Liver (tissue), 9 donors: ENCODE data around the gene CD300LD. TPM values are rescaled to one million over a fixed set of nuclear protein-coding genes. Genes with fewer than 3 reads are reported as not detected.

ENCODE experiments used
- DNase-seq: peaks from one replicate; pipeline ENCODE4 v3.0.0-alpha.2; 2017; ENCODE audit warnings: low spot score
- H3K27ac ChIP-seq, 2 donors: one replicate each; pipeline ENCODE4 v1.7.0; 2013; ENCODE audit warnings: inconsistent platforms in 2 of 2, low read length in 2 of 2, control low read depth in 1 of 2, low read depth in 1 of 2, mild to moderate bottlenecking in 1 of 2
- H3K27me3 ChIP-seq, 4 donors: one replicate each; pipeline versions ENCODE4 v1.6.1 to v1.7.0; 2013; ENCODE audit warnings: low read length in 3 of 4, inconsistent platforms in 1 of 4, mild to moderate bottlenecking in 1 of 4, moderate library complexity in 1 of 4; ENCODE audit not compliant: control insufficient read depth in 4 of 4, insufficient read depth in 4 of 4
- H3K36me3 ChIP-seq, 4 donors: one replicate each; pipeline versions ENCODE4 v1.6.1 to v1.7.0; 2013; ENCODE audit warnings: low read length in 3 of 4, mild to moderate bottlenecking in 3 of 4, low read depth in 1 of 4, moderate library complexity in 1 of 4; ENCODE audit not compliant: control insufficient read depth in 4 of 4, insufficient read depth in 3 of 4
- H3K4me1 ChIP-seq, 4 donors: one replicate each; pipeline versions ENCODE4 v1.6.1 to v1.7.0; 2013; ENCODE audit warnings: low read length in 3 of 4, mild to moderate bottlenecking in 3 of 4, moderate library complexity in 1 of 4; ENCODE audit not compliant: control insufficient read depth in 4 of 4, insufficient read depth in 4 of 4
- H3K4me3 ChIP-seq, 3 donors: one replicate each; pipeline versions ENCODE4 v1.6.1 to v1.7.0; 2013; ENCODE audit warnings: low read length in 3 of 3, control low read depth in 1 of 3, low read depth in 1 of 3, mild to moderate bottlenecking in 1 of 3
- H3K9ac ChIP-seq, 2 donors: one replicate each; pipeline ENCODE4 v1.7.0; 2013; ENCODE audit warnings: low read length in 2 of 2, mild to moderate bottlenecking in 2 of 2, moderate library complexity in 2 of 2, control low read depth in 1 of 2, low read depth in 1 of 2
- H3K9me3 ChIP-seq, 4 donors: one replicate each; pipeline versions ENCODE4 v1.6.1 to v1.7.0; 2013; ENCODE audit warnings: low read length in 3 of 4; ENCODE audit not compliant: control insufficient read depth in 4 of 4
- ATF3 ChIP-seq: IDR thresholded peaks from 2 replicates; pipeline ENCODE4 v1.6.1; 2016; ENCODE audit warnings: antibody characterized with exemption
- CTCF ChIP-seq: fragments of 150-350 bp; IDR thresholded peaks from 2 replicates; pipeline ENCODE4 v1.5.1; 2017; ENCODE audit warnings: improper control_type of control experiment, low read depth, low read length; ENCODE audit not compliant: missing input control
- EGR1 ChIP-seq, 2 donors: IDR thresholded peaks; 2 replicates each; pipeline ENCODE4 v1.6.1; 2016 to 2018; ENCODE audit warnings: antibody characterized with exemption in 2 of 2, low read depth in 2 of 2
- FOXA1 ChIP-seq: IDR thresholded peaks from 2 replicates; pipeline ENCODE4 v1.6.1; 2016; ENCODE audit warnings: antibody characterized with exemption
- GABPA ChIP-seq, 2 donors: IDR thresholded peaks in 1 of 2; conservative IDR thresholded peaks in 1 of 2; 2 replicates each; pipeline ENCODE4 v1.6.1; 2016; ENCODE audit warnings: antibody characterized with exemption in 2 of 2, mild to moderate bottlenecking in 1 of 2, moderate library complexity in 1 of 2
- HNF4A ChIP-seq, 2 donors: conservative IDR thresholded peaks; 2 replicates each; pipeline ENCODE4 v1.6.1; 2016; ENCODE audit warnings: antibody characterized with exemption in 2 of 2, mild to moderate bottlenecking in 2 of 2
- JUND ChIP-seq, 2 donors: IDR thresholded peaks; 2 replicates each; pipeline ENCODE4 v1.6.1; 2016; ENCODE audit warnings: antibody characterized with exemption in 2 of 2
- MAX ChIP-seq: IDR thresholded peaks from 2 replicates; pipeline ENCODE4 v1.6.1; 2016; ENCODE audit warnings: antibody characterized with exemption
- NR2F2 ChIP-seq: IDR thresholded peaks from 2 replicates; pipeline ENCODE4 v1.6.1; 2016; ENCODE audit warnings: antibody characterized with exemption
- RAD21 ChIP-seq, 2 donors: IDR thresholded peaks; 2 replicates each; pipeline ENCODE4 v1.6.1; 2016; ENCODE audit warnings: antibody characterized with exemption in 2 of 2, mild to moderate bottlenecking in 2 of 2
- REST ChIP-seq: IDR thresholded peaks from 2 replicates; pipeline ENCODE4 v1.6.1; 2016; ENCODE audit warnings: antibody characterized with exemption, mild to moderate bottlenecking
- RXRA ChIP-seq, 2 donors: IDR thresholded peaks; 2 replicates each; pipeline ENCODE4 v1.6.1; 2017 to 2018; ENCODE audit warnings: antibody characterized with exemption in 2 of 2, mild to moderate bottlenecking in 1 of 2
- SP1 ChIP-seq: IDR thresholded peaks from 2 replicates; pipeline ENCODE4 v1.6.1; 2018; ENCODE audit warnings: antibody characterized with exemption, mild to moderate bottlenecking
- TAF1 ChIP-seq: conservative IDR thresholded peaks from 2 replicates; pipeline ENCODE4 v1.6.1; 2016; ENCODE audit warnings: antibody characterized with exemption, mild to moderate bottlenecking
- YY1 ChIP-seq: IDR thresholded peaks from 2 replicates; pipeline ENCODE4 v1.6.1; 2016; ENCODE audit warnings: antibody characterized with exemption, mild to moderate bottlenecking
- WGBS: extraction: QIAGEN DNeasy Blood & Tissue Kit; methylation state at CpG from one replicate; pipeline ENCODE4 v1.1.7; 2013; 5-methylcytosine and 5-hydroxymethylcytosine counted together
- polyA plus RNA-seq, 2 donors: library from polyadenylated mRNA; stranded (reverse) in 1 of 2; unstranded in 1 of 2; fragments of 200-250 nt in 1 of 2; fragments of >200 nt in 1 of 2; fragmentation: Nextera tagmentation in 1 of 2; extraction: Ambion mirVana in 1 of 2; gene quantifications; one replicate each; pipeline versions ENCODE4 v1.2.1 to v1.2.3, GENCODE V29; 2013 to 2015
- total RNA-seq, 2 donors: library from RNA; depleted of rRNA; stranded (reverse); fragments of >200 nt; gene quantifications; one replicate each; pipeline ENCODE4 v1.2.3, GENCODE V29; 2014
- donor health status: healthy.
- donor health status: healthy.
- donor health status: healthy.
- donor health status: healthy.
- donor health status: healthy.

The CD300LD gene
- total and polyA plus RNA-seq, 4 donors = 0.08 TPM; not detected in 3

- DNase-seq = no peak
- Histone ChIP-seq H3K27ac (no peak overlapping the region), H3K27me3 (peaks cover 0 to 5% (median 0%) of the 10 kb centered on the region in 4 donors), H3K4me1 (no peaks in the 10 kb centered on the region), H3K9me3 (no peaks in the 10 kb centered on the region), H3K9ac (no peak overlapping the region), H3K4me3 (no peak overlapping the region), H3K36me3 (no peaks in the 10 kb centered on the region)
- 81% methylated on average over 6 of the region's 6 CpGs for WGBS
- TF ChIP-seq EGR1 (IDR thresholded peaks at IDR 0.05; ENCODE audit: low read depth in 2 of 2) (no peak), HNF4A (conservative IDR thresholded peaks at IDR 0.05) (no peak), FOXA1 (no peak), YY1 (no peak), CTCF (no peak), JUND (IDR thresholded peaks at IDR 0.05) (no peak), NR2F2 (no peak), TAF1 (no peak), RXRA (IDR thresholded peaks at IDR 0.05) (no peak), MAX (no peak), RAD21 (IDR thresholded peaks at IDR 0.05) (no peak), SP1 (no peak), ATF3 (no peak), GABPA (IDR thresholded peaks at IDR 0.05 in 1 of 2, conservative IDR thresholded peaks at IDR 0.05 in 1 of 2) (no peak)
Observed at GRCh38 chr17:74612046-74612445, 20.0 kb upstream of the CD300LD start.

GRCh38 chr17:74610108-74610507, 18.0 kb upstream of the CD300LD start:
- Histone ChIP-seq H3K4me3 (no peak overlapping the region), H3K9me3 (no peaks in the 10 kb centered on the region), H3K9ac (no peak overlapping the region), H3K4me1 (no peaks in the 10 kb centered on the region), H3K27ac (no peak overlapping the region), H3K36me3 (no peaks in the 10 kb centered on the region), H3K27me3 (peaks cover 0 to 5% (median 0%) of the 10 kb centered on the region in 4 donors)
- WGBS = 20% methylated on average over 2 of the region's 2 CpGs
- no peak for DNase-seq
- TF ChIP-seq RAD21 (IDR thresholded peaks at IDR 0.05) (no peak), REST (peak; percentile 73), GABPA (IDR thresholded peaks at IDR 0.05 in 1 of 2, conservative IDR thresholded peaks at IDR 0.05 in 1 of 2) (no peak)
